Measurements from ENCODE around the gene FOLR1. TPM values are rescaled to one million over a fixed set of nuclear protein-coding genes. Genes with fewer than 3 reads are reported as not detected.
"Not testable (repeated sequence)": the region's sequence is repeated elsewhere in the genome, so short reads cannot be mapped to it uniquely, and the experiment has no call there.

The FOLR1 gene
- total and polyA plus RNA-seq, 2 donors (not counting 1 experiment from before 2014, with no cell fraction given): 0.15 TPM; not detected in 1

DNA sequence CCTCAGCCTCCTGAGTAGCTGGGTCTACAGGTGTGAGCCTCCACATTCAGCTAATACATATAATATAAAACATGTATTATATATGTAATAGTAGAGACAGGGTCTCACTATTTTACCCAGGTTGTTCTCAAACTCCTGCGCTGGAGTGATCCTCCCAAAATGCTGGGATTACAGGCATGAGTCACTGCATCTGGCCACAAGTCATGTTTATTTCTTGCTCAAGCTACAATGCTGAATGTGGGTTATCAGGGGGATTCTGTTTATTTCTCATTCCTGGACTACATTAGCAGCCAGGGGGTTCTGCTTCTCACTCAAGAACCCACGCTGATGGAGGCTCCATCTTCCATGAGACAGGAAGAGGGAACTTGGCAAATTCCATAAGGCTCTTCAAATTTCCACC, 31.6 kb upstream of the FOLR1 start:
- Histone ChIP-seq H3K4me2 (ENCODE audit: extremely low read depth, insufficient read depth, low read length) (no peak overlapping the region), H3K9ac (ENCODE audit: insufficient read depth, low read length) (no peak overlapping the region), H3K9me3 (ENCODE audit: control insufficient read depth, insufficient read depth, low read depth, low read length) (no peaks in the 10 kb centered on the region)

GRCh38 chr11:72162891-72163492, 28.9 kb upstream of the FOLR1 start:
- Histone ChIP-seq H2AFZ (ENCODE audit: low read length) (no peak overlapping the region), H3K79me2 (ENCODE audit: control insufficient read depth, insufficient read depth, low read length) (no peaks in the 10 kb centered on the region), H3K4me2 (ENCODE audit: extremely low read depth, insufficient read depth, low read length) (no peak overlapping the region), H4K20me1 (ENCODE audit: control insufficient read depth, extremely low read depth, insufficient read depth, low read length) (no peaks in the 10 kb centered on the region), H3K9me3 (ENCODE audit: control insufficient read depth, insufficient read depth, low read depth, low read length) (no peaks in the 10 kb centered on the region), H3K4me1 (ENCODE audit: control insufficient read depth, extremely low read depth, insufficient read depth, low read length) (no peaks in the 10 kb centered on the region), H3K4me3 (replicated peaks in 1 of 4; ENCODE audit: control extremely low read depth in 1 of 4, insufficient read depth in 1 of 4, low read depth in 3 of 4, low read length in 4 of 4) (no peak overlapping the region), H3K27ac (ENCODE audit: insufficient read depth, low read length) (no peak overlapping the region), H3K36me3 (ENCODE audit: control insufficient read depth, insufficient read depth, low read length) (no peaks in the 10 kb centered on the region), H3K9ac (ENCODE audit: insufficient read depth, low read length) (no peak overlapping the region), H3K27me3 (ENCODE audit: control insufficient read depth, insufficient read depth, low read length) (no peaks in the 10 kb centered on the region)
- TF ChIP-seq, protein P1, sequence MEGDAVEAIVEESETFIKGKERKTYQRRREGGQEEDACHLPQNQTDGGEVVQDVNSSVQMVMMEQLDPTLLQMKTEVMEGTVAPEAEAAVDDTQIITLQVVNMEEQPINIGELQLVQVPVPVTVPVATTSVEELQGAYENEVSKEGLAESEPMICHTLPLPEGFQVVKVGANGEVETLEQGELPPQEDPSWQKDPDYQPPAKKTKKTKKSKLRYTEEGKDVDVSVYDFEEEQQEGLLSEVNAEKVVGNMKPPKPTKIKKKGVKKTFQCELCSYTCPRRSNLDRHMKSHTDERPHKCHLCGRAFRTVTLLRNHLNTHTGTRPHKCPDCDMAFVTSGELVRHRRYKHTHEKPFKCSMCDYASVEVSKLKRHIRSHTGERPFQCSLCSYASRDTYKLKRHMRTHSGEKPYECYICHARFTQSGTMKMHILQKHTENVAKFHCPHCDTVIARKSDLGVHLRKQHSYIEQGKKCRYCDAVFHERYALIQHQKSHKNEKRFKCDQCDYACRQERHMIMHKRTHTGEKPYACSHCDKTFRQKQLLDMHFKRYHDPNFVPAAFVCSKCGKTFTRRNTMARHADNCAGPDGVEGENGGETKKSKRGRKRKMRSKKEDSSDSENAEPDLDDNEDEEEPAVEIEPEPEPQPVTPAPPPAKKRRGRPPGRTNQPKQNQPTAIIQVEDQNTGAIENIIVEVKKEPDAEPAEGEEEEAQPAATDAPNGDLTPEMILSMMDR (conservative IDR thresholded peaks at IDR 0.05 in 1 of 2, IDR thresholded peaks at IDR 0.05 in 1 of 2; ENCODE audit: low read depth in 1 of 2, low read length in 2 of 2): no peak
- TF ChIP-seq EZH2 (IDR thresholded peaks at IDR 0.05; ENCODE audit: low read length, missing control alignments): no peak
- DNase-seq (ENCODE audit: low read depth in 2 of 2): no peak

More for the DNA sequence above, 31.6 kb upstream of the FOLR1 start:
- no peaks in the 10 kb centered on the region for H3K36me3 ChIP-seq (ENCODE audit: control insufficient read depth, insufficient read depth, low read length)
- H3K4me3 ChIP-seq (replicated peaks in 1 of 4; ENCODE audit: control extremely low read depth in 1 of 4, insufficient read depth in 1 of 4, low read depth in 3 of 4, low read length in 4 of 4): no peak overlapping the region
- H3K27me3 ChIP-seq (ENCODE audit: control insufficient read depth, insufficient read depth, low read length): no peaks in the 10 kb centered on the region
- no peak overlapping the region for H3K27ac ChIP-seq (ENCODE audit: insufficient read depth, low read length)
- TF ChIP-seq EZH2 (IDR thresholded peaks at IDR 0.05; ENCODE audit: low read length, missing control alignments): no peak
- TF ChIP-seq, protein P1 (conservative IDR thresholded peaks at IDR 0.05 in 1 of 2, IDR thresholded peaks at IDR 0.05 in 1 of 2; ENCODE audit: low read depth in 1 of 2, low read length in 2 of 2): no peak
- H3K79me2 ChIP-seq (ENCODE audit: control insufficient read depth, insufficient read depth, low read length): no peaks in the 10 kb centered on the region
- H3K4me1 ChIP-seq (ENCODE audit: control insufficient read depth, extremely low read depth, insufficient read depth, low read length): no peaks in the 10 kb centered on the region
- no peak overlapping the region for H2AFZ ChIP-seq (ENCODE audit: low read length)
- peak in 1 of 2 donors; percentile 8 for DNase-seq (ENCODE audit: low read depth in 2 of 2)
- no peaks in the 10 kb centered on the region for H4K20me1 ChIP-seq (ENCODE audit: control insufficient read depth, extremely low read depth, insufficient read depth, low read length)

DNA sequence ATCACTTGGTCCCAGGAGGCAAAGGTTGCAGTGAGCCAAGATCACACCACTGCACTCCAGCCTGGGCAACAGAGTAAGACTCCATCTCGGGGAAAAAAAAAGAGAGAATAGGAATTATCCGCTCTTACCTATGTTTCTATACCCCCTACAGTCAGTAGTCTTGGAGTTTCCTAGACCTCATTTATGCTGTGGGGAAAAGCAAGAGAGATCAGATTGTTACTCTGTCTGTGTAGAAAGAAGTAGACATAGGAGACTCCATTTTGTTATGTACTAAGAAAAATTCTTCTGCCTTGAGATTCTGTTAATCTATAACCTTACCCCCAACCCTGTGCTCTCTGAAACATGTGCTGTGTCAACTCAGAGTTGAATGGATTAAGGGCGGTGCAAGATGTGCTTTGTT, 27.8 kb upstream of the FOLR1 start:
- DNase-seq (ENCODE audit: low read depth in 2 of 2); H3K4me1 ChIP-seq (ENCODE audit: control insufficient read depth, extremely low read depth, insufficient read depth, low read length); H4K20me1 ChIP-seq (ENCODE audit: control insufficient read depth, extremely low read depth, insufficient read depth, low read length); H2AFZ ChIP-seq (ENCODE audit: low read length); H3K27ac ChIP-seq (ENCODE audit: insufficient read depth, low read length); H3K9ac ChIP-seq (ENCODE audit: insufficient read depth, low read length); H3K36me3 ChIP-seq (ENCODE audit: control insufficient read depth, insufficient read depth, low read length); H3K9me3 ChIP-seq (ENCODE audit: control insufficient read depth, insufficient read depth, low read depth, low read length); H3K27me3 ChIP-seq (ENCODE audit: control insufficient read depth, insufficient read depth, low read length); H3K4me3 ChIP-seq (replicated peaks in 1 of 4; ENCODE audit: control extremely low read depth in 1 of 4, insufficient read depth in 1 of 4, low read depth in 3 of 4, low read length in 4 of 4); H3K79me2 ChIP-seq (ENCODE audit: control insufficient read depth, insufficient read depth, low read length); H3K4me2 ChIP-seq (ENCODE audit: extremely low read depth, insufficient read depth, low read length): not testable (repeated sequence)

DNA sequence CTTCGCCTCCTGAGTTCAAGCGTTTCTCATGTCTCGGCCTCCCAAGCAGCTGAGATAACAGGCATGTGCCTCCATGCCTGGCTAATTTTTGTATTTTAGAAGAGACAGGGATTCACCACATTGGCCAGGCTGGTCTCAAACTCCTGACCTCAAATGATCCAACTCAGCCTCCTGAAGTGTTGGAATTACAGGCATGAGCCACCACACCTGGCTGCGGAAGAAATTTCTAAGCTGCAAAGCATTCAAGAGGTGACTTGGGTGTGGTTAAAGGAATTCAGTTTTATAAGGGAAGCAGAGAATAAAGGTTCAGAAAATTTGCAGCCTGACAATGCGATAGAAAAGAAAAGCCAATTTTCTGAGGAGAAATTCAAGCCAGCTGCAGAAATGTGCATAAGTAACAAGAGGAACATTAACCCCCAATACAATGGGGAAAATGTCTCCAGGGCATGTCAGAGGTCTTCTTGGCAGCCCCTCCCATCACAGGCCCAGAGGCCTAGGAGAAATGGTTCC, 22.8 kb upstream of the FOLR1 start:
- not testable (repeated sequence) for H3K4me1 ChIP-seq (ENCODE audit: control insufficient read depth, extremely low read depth, insufficient read depth, low read length)

DNA sequence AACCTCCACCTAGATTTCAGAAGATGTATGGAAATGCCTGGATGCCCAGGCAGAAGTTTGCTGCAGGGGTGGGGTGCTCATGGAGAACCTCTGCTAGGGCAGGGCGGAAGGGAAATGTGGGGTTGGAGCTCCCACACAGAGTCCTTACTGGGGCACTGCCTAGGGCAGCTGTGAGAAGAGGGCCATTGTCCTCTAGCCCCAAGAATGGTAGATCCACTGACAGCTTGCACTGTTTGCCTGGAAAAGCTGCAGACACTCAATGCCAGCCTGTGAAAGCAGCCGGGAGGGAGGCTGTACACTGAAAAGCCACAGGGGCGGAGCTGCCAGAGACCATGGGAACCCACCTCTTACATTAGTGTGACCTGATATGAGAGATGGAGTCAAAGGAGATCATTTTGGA, 22.2 kb upstream of the FOLR1 start:
- H4K20me1 ChIP-seq (ENCODE audit: control insufficient read depth, extremely low read depth, insufficient read depth, low read length); H2AFZ ChIP-seq (ENCODE audit: low read length); DNase-seq (ENCODE audit: low read depth in 2 of 2); H3K4me1 ChIP-seq (ENCODE audit: control insufficient read depth, extremely low read depth, insufficient read depth, low read length); H3K79me2 ChIP-seq (ENCODE audit: control insufficient read depth, insufficient read depth, low read length); H3K27me3 ChIP-seq (ENCODE audit: control insufficient read depth, insufficient read depth, low read length); H3K4me2 ChIP-seq (ENCODE audit: extremely low read depth, insufficient read depth, low read length); H3K9me3 ChIP-seq (ENCODE audit: control insufficient read depth, insufficient read depth, low read depth, low read length); H3K27ac ChIP-seq (ENCODE audit: insufficient read depth, low read length); H3K4me3 ChIP-seq (replicated peaks in 1 of 4; ENCODE audit: control extremely low read depth in 1 of 4, insufficient read depth in 1 of 4, low read depth in 3 of 4, low read length in 4 of 4); H3K36me3 ChIP-seq (ENCODE audit: control insufficient read depth, insufficient read depth, low read length); H3K9ac ChIP-seq (ENCODE audit: insufficient read depth, low read length): not testable (repeated sequence)

More for the DNA sequence above, 22.8 kb upstream of the FOLR1 start:
- H3K4me3 ChIP-seq (replicated peaks in 1 of 4; ENCODE audit: control extremely low read depth in 1 of 4, insufficient read depth in 1 of 4, low read depth in 3 of 4, low read length in 4 of 4); H3K36me3 ChIP-seq (ENCODE audit: control insufficient read depth, insufficient read depth, low read length); H4K20me1 ChIP-seq (ENCODE audit: control insufficient read depth, extremely low read depth, insufficient read depth, low read length); H3K79me2 ChIP-seq (ENCODE audit: control insufficient read depth, insufficient read depth, low read length); H2AFZ ChIP-seq (ENCODE audit: low read length); H3K4me2 ChIP-seq (ENCODE audit: extremely low read depth, insufficient read depth, low read length); H3K27me3 ChIP-seq (ENCODE audit: control insufficient read depth, insufficient read depth, low read length); DNase-seq (ENCODE audit: low read depth in 2 of 2); H3K9me3 ChIP-seq (ENCODE audit: control insufficient read depth, insufficient read depth, low read depth, low read length); H3K9ac ChIP-seq (ENCODE audit: insufficient read depth, low read length); H3K27ac ChIP-seq (ENCODE audit: insufficient read depth, low read length): not testable (repeated sequence)
